HG03097 (cell line): ENCODE results near the gene SH3RF2.
"Not testable (repeated sequence)": the region's sequence is repeated elsewhere in the genome, so short reads cannot be mapped to it uniquely, and the experiment has no call there.

Experiments
- ATAC-seq: cut with Tn5 transposase; IDR thresholded peaks from one replicate; pipeline ENCODE4 v1.9.1; 2021; ENCODE audit not compliant: unreplicated experiment, low FRiP score

Gene SH3RF2

GRCh38 chr5:146070746-146071145 lies 134.4 kb downstream of the SH3RF2 start:
- ATAC-seq, result no peak

DNA sequence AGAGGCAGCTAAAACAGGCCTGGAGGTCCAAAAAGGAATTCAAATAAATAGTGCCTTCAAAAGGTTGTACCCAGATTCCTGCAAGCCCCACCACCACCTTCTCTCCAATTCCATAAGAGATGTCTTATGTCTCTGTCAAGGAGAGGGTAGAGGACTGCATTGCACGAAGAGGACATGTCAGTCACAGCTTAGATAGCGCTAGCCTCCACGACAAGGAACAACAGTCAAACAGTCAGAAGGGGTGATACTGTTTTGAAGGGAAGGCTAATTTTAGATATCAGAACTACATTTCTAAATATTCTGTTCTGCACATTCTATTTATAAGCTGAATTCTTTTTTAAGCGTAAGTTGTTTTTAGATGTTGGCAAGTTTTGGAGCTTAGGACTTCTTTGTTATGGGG lies 134.8 kb downstream of the SH3RF2 start:
- no peak for ATAC-seq

GRCh38 chr5:146072595-146072994 lies 136.2 kb downstream of the SH3RF2 start:
- no peak for ATAC-seq

DNA sequence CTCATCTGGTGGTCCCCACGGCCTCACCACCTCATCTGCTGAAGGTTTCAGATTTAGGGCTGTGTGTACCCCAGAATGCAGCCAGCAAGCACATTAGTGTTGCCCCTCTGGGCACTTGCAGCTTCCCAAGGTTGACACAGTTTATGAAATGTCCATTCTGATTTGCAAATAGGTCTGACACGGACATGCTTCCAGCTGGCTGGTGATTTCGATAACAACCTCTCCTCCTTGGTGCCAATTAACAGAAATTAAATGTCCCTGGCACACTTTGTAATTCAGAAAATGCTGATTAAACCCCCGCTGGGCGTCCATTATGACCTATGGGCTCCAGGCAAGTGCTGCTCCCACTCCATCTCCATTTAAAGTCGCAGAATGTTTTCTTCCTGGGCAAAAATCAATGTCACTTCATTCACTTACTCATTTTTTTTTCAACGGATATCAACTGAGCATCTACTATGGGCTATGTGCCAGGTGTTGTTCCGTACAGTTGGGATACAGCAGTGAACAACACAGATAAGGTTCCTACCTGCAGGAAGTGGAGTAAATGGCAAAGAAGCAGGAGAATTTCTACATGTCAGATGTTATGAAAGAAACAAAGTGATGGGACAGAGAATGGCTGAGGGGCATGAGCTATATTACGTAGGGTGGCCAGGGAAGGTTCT lies 137.0 kb downstream of the SH3RF2 start:
- ATAC-seq, result no peak

GRCh38 chr5:146076028-146076427 lies 139.7 kb downstream of the SH3RF2 start:
- no peak for ATAC-seq

GRCh38 chr5:146076455-146076854 lies 140.1 kb downstream of the SH3RF2 start:
- no peak for ATAC-seq

GRCh38 chr5:146078566-146078965 lies 142.2 kb downstream of the SH3RF2 start:
- ATAC-seq, result no peak

DNA sequence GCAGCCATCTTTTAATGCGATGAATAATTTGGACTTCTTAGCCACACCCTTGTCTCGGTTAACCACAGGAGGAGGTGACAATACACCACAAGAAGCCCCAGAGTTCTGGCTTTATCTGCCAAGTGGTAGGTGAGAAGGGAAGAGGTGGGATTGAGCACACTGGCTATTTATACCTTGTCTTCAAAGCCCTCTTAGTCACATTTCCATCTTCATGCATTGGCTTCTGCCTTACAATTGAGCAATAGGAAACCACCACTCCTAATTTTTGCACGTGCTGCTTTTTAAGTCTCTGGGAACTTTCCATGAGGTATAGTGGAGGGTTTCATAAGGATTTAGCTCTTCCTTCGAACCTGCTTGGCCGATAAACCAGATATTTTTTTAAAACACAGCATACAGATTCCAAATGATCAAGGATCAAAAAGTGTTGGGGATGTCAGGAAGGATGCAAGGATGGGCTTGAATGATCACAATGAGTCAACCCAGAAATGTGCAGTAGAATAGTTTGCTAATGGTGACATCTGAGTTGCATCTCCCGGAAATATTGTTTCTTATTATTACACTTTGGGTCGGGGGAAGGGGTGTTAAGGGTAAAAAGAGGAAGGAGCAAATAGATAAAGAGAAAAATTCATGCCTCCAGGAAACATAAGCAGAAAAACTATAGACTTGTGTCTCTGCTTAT lies 143.5 kb downstream of the SH3RF2 start:
- ATAC-seq, result no peak

- ATAC-seq, result no peak
These were observed 145.2 kb downstream of the SH3RF2 start for GRCh38 chr5:146081556-146081955.

GRCh38 chr5:146082798-146083197 lies 146.4 kb downstream of the SH3RF2 start:
- peak; percentile 94 for ATAC-seq

GRCh38 chr5:146084376-146084775 lies 148.0 kb downstream of the SH3RF2 start:
- no peak for ATAC-seq

DNA sequence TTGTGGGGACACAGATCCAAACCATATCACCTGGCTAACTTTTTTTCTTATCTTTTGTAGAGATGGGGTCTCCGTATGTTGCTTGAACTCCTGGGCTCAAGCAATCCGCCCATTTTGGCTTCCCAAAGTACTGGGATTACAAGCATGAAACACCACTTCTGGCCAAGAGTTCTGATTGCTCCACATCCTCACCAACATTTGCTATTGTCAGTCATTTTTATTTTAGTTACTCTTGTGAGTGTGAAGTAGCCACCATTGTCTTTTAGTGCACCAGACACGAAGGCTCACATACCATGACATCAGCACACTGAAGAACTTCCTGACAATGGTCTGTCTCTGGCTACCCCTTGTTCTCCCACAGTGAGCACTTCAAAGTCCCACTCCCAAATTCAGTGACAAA lies 151.7 kb downstream of the SH3RF2 start:
- no peak for ATAC-seq

GRCh38 chr5:146089287-146089686 lies 152.9 kb downstream of the SH3RF2 start:
- ATAC-seq, result no peak

- no peak for ATAC-seq
These were observed 155.5 kb downstream of the SH3RF2 start for GRCh38 chr5:146091881-146092280.

DNA sequence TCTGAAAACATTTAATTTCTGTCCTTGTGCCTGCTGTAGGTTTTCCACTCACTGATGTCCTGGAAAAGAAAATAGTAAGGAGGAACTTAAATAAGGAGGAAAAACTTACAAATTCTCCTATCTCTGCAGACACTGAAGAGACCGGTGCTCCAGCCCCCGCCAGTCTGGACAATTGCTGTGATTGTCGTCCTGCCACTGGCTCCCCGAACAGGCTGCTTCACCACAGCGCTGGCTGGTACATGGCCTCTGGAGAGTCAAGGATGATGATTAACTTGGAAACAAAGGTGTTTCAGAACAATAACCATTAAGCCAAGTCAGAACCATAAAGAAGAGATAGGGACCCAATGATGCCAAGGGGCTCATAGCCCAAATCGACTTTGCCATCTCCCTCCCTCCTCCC lies 161.7 kb downstream of the SH3RF2 start:
- ATAC-seq, result no peak

GRCh38 chr5:146101646-146102045 lies 165.3 kb downstream of the SH3RF2 start:
- ATAC-seq, result no peak

DNA sequence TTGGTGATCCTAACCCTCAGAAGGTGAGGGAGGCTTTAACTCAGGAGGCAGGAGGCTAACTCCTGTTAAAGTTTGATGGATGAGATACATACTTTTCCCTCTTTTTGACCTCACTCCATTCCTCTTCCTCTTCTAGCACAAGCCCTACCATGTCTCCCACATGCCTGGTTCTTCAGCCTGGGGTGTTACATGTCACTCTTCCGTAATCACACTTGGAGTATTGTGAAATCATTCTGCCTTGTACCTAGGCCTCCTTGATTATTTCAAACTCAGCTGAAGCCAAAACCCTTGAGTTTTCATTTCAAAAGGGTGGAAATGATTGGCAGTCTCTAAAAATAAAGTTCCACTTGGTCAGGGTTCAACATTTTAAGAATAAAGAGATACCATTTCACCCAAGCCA lies 167.2 kb downstream of the SH3RF2 start:
- no peak for ATAC-seq

DNA sequence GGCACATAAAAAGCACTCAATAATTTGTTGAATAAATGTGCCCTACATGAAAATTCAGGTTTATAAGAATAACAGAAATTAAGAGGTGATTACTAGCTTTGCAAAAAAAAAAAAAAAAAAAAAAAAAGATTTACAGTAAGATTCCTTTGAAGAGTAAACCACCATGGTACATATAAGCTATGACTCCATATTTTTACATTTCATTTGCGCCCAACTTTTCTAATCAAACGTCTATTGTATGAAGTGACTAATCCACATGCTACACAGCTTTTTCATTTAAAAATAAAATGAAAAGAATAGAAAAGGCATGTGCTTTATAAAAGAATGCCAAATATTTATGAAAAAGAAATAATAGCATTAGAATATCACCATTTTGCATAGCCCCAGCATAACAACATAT lies 169.1 kb downstream of the SH3RF2 start, which contains the start of gene PLAC8L1:
Gene PLAC8L1 (minus strand): TSS at position 101 of the 400 bp plus-strand sequence. CDS start 1,266 bp downstream, outside the sequence.
- ATAC-seq, result no peak

- ATAC-seq, result no peak
These were observed 171.5 kb downstream of the SH3RF2 start for GRCh38 chr5:146107901-146108300.

DNA sequence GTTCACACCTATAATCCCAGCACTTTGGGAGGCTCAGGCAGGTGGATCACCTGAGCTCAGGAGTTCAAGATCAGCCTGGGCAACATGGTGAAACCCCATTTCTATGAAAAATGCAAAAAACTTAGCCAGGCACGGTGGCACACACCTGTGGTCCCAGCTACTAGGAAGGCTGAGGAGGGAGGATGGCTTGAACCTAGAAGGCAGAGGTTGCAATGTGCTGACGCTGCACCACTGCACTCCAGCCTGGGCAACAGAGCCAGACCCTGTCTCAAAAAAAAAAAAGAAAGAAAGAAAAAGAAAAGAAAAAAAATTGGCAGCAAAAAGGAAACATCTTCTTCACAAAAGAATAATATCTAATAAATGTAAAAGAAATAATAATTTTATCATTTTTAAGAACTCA lies 172.5 kb downstream of the SH3RF2 start:
- ATAC-seq, result not testable (repeated sequence)

DNA sequence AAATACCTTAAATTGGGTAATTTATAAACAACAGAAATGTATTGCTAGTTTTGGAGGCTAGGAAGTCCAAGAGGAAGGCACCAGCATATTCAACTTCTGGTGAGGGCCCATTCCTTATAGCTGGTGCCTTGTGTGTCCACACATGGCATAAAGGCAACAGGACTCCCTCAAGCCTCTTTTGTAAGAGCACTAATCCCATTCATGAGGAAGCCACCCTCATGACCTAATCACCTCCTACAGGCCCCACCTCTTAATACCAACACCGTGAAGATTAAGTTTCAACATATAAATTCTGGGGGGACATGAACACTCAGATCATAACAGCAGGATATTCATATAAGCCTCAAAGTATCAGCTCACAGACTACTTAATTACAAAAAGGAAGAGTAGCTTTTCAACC lies 173.0 kb downstream of the SH3RF2 start:
- ATAC-seq, result no peak

DNA sequence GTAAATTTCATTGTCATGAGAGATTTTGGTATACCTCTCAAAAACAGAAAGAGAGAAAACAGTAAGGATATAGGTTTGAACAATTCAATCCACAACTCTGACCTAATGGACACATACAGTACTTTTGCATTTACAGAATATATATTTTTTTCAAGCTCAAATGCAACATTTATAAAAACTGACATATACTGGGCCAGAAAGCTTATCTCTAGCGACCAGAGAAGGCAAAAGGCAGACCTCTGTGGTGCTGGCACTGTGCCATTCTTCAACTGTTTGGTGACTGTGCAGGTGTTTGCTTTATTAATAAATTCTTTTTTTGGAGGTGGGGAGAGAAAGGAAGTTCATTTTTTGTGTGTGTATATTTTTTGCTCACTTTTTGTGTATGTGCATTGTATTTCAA lies 175.0 kb downstream of the SH3RF2 start:
- no peak for ATAC-seq
